WTC11 (cell line): Measurements from ENCODE around the gene ATG101. TPM values are rescaled to one million over a fixed set of nuclear protein-coding genes. Genes with fewer than 3 reads are reported as not detected.
A peak's percentile ranks its signal among the peaks of the same experiment; 100 is the strongest.

Experiments used
- ATAC-seq: fragments of 200-7000 bp; cut with Tn5 transposase; 2 replicates; pipeline ENCODE4 v1.10.0; 2021; ENCODE audit warnings: mild to moderate bottlenecking, moderate library complexity
- CTCF ChIA-PET: fragments of 300-600 bp; sonication (Branson Sonifier 250); formaldehyde crosslinking; loops from one replicate; lab custom pipeline; 2021; ENCODE audit warnings: antibody characterized with exemption; lab: Charles Lee
- POLR2A ChIA-PET: fragments of 350-600 bp; sonication (Branson Sonifier 250); formaldehyde crosslinking; loops from one replicate; lab custom pipeline; 2021; ENCODE audit warnings: antibody characterized with exemption; lab: Charles Lee
- DNase-seq: peaks from one replicate; pipeline ENCODE4 v3.0.0; 2021; ENCODE audit warnings: low spot score
- H3K27ac Mint-ChIP-seq: 2 replicates; pipeline ENCODE4 v1.8.0; 2021; ENCODE audit warnings: mixed read lengths
- H3K27me3 Mint-ChIP-seq: 2 replicates; pipeline ENCODE4 v1.8.0; 2021; ENCODE audit warnings: low read depth, mild to moderate bottlenecking, moderate library complexity, mixed read lengths
- H3K36me3 Mint-ChIP-seq: 2 replicates; pipeline ENCODE4 v1.8.0; 2021; ENCODE audit warnings: mixed read lengths
- H3K4me1 Mint-ChIP-seq: 2 replicates; pipeline ENCODE4 v1.8.0; 2022; ENCODE audit warnings: mixed read lengths
- H3K4me3 Mint-ChIP-seq: 2 replicates; pipeline ENCODE4 v1.8.0; 2021; ENCODE audit warnings: mild to moderate bottlenecking, moderate library complexity, mixed read lengths
- H3K9me3 Mint-ChIP-seq: 2 replicates; pipeline ENCODE4 v1.8.0; 2021; ENCODE audit warnings: mixed read lengths
- CBFB ChIP-seq: sonication (generic); formaldehyde crosslinking; IDR thresholded peaks from 2 replicates; pipeline ENCODE4 v1.8.1; 2022; ENCODE audit warnings: mild to moderate bottlenecking, low read depth, missing genetic modification reagents
- FOXP1 ChIP-seq: sonication (generic); formaldehyde crosslinking; IDR thresholded peaks from 2 replicates; pipeline ENCODE4 v1.8.0; 2022; ENCODE audit warnings: missing genetic modification reagents, mild to moderate bottlenecking, moderate library complexity, borderline replicate concordance
- GTF2I ChIP-seq: fragments of 250-450 bp; sonication (Bioruptor Pico); conservative IDR thresholded peaks from 2 replicates; pipeline ENCODE4 v1.4.0; 2021; ENCODE audit warnings: mild to moderate bottlenecking
- NR3C1 ChIP-seq: sonication (generic); formaldehyde crosslinking; conservative IDR thresholded peaks from 2 replicates; pipeline ENCODE4 v1.8.1; 2023; ENCODE audit warnings: low read depth, mild to moderate bottlenecking, missing genetic modification reagents
- PRRX2 ChIP-seq: fragments of 250-450 bp; sonication (Bioruptor Pico); IDR thresholded peaks from 2 replicates; pipeline ENCODE4 v1.8.0; 2021; ENCODE audit warnings: mild to moderate bottlenecking
- SMAD4 ChIP-seq: sonication (generic); formaldehyde crosslinking; IDR thresholded peaks from 2 replicates; pipeline ENCODE4 v1.8.0; 2022; ENCODE audit warnings: mild to moderate bottlenecking, missing genetic modification reagents
- TEAD4 ChIP-seq: sonication (generic); formaldehyde crosslinking; IDR thresholded peaks from 2 replicates; pipeline ENCODE4 v1.8.0; 2022; ENCODE audit warnings: mild to moderate bottlenecking, missing genetic modification reagents
- ZBTB21 ChIP-seq: sonication (generic); formaldehyde crosslinking; IDR thresholded peaks from 2 replicates; pipeline ENCODE4 v1.8.1; 2023; ENCODE audit warnings: mild to moderate bottlenecking, missing genetic modification reagents, borderline replicate concordance
- ZNF121 ChIP-seq: sonication (generic); formaldehyde crosslinking; IDR thresholded peaks from 2 replicates; pipeline ENCODE4 v1.8.0; 2023; ENCODE audit warnings: missing genetic modification reagents
- ZNF138 ChIP-seq: sonication (generic); formaldehyde crosslinking; conservative IDR thresholded peaks from 2 replicates; pipeline ENCODE4 v1.8.1; 2022; ENCODE audit warnings: mild to moderate bottlenecking, moderate library complexity, missing genetic modification reagents
- ZNF232 ChIP-seq: sonication (generic); formaldehyde crosslinking; IDR thresholded peaks from 2 replicates; pipeline ENCODE4 v1.8.0; 2022; ENCODE audit warnings: mild to moderate bottlenecking, missing genetic modification reagents
- ZNF317 ChIP-seq: sonication (generic); formaldehyde crosslinking; IDR thresholded peaks from 2 replicates; pipeline ENCODE4 v1.8.1; 2023; ENCODE audit warnings: low read depth, mild to moderate bottlenecking, moderate library complexity, missing genetic modification reagents, borderline replicate concordance
- total RNA-seq: library from RNA; stranded (reverse); gene quantifications from 3 replicates; pipeline ENCODE4 v1.2.3, GENCODE V29; 2021
- TF ChIP-seq, protein P1 (sequence below): sonication (generic); formaldehyde crosslinking; IDR thresholded peaks from 2 replicates; pipeline ENCODE4 v1.8.1; 2023; ENCODE audit warnings: mild to moderate bottlenecking, missing genetic modification reagents, moderate library complexity
- TF ChIP-seq, protein P2 (sequence below): fragments of 250-450 bp; sonication (Bioruptor Pico); conservative IDR thresholded peaks from 2 replicates; pipeline ENCODE4 v1.9.0; 2021; ENCODE audit warnings: mild to moderate bottlenecking
- TF ChIP-seq, protein P3 (sequence below): sonication (generic); formaldehyde crosslinking; IDR thresholded peaks from 2 replicates; pipeline ENCODE4 v1.8.1; 2023; ENCODE audit warnings: mild to moderate bottlenecking, missing genetic modification reagents
- TF ChIP-seq, protein P4 (sequence below): sonication (generic); formaldehyde crosslinking; IDR thresholded peaks from 2 replicates; pipeline ENCODE4 v1.8.0; 2022; ENCODE audit warnings: mild to moderate bottlenecking, missing genetic modification reagents
- TF ChIP-seq, protein P5 (sequence below): sonication (generic); formaldehyde crosslinking; IDR thresholded peaks from 2 replicates; pipeline ENCODE4 v1.8.1; 2023; ENCODE audit warnings: mild to moderate bottlenecking, moderate library complexity, missing genetic modification reagents
- TF ChIP-seq, protein P6 (sequence below): sonication (generic); formaldehyde crosslinking; IDR thresholded peaks from 2 replicates; pipeline ENCODE4 v1.8.1; 2022; ENCODE audit warnings: mild to moderate bottlenecking, moderate library complexity, missing genetic modification reagents

Gene ATG101
- total RNA-seq, 1 experiment from 2014 or later = 52.1 TPM

DNA sequence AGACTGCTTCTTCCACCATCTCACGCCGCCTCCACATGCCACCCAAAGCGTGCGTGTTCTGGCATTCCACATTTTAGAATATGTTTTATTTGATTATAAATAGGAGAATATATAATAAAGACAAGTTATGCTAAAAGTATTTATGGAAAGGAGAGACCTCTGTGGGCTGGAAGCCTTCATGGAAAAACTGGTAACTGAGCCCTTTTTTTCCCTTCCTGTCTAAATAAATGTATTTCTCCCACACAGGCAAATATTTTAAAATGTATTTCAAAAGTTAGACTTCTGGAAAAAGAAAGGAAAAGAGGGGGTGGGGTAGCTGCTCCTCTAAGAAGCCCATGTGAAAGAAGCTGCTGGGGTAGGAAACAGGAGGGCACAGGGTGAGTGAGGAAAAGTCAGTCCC is 34.6 kb upstream of the ATG101 start (continued):
- TF ChIP-seq NR3C1 (CRISPR knock-in tag) = no peak
- no peak for TF ChIP-seq ZNF121 (CRISPR knock-in tag)

DNA sequence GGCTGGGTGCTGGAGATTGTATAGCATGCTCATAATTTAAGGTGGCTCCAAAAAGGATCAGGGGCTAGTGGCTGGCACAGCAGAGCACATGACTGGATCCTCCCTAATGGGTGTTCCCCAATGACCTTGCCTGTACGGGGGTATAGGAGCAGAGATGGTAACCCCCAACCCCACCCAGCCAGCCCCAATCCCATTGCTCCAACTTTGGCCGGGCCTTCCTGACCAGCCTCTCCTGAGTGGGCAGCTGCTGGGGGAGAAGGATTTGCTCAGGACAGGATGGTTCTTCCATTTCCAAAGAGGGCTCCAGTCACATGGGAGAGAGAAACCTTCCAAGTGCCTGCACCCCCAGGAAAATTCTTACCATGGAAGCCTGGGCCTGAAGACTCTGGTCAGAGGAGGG is 33.9 kb upstream of the ATG101 start:
- CTCF ChIA-PET = interaction anchor here (7.1 kb wide), 1 partner anchor 11 kb away, joined by 130 read pairs; no protein-coding TSS in a partner anchor
- Mint-ChIP-seq H3K27ac (no peak overlapping the region), H3K36me3 (no peaks in the 10 kb centered on the region), H3K4me1 (peaks cover 32% of the 10 kb centered on the region), H3K9me3 (no peaks in the 10 kb centered on the region), H3K4me3 (peak overlapping the region; percentile 61), H3K27me3 (peaks cover 54% of the 10 kb centered on the region)
- DNase-seq = no peak
- no peak for TF ChIP-seq ZNF232
- TF ChIP-seq, protein P1, sequence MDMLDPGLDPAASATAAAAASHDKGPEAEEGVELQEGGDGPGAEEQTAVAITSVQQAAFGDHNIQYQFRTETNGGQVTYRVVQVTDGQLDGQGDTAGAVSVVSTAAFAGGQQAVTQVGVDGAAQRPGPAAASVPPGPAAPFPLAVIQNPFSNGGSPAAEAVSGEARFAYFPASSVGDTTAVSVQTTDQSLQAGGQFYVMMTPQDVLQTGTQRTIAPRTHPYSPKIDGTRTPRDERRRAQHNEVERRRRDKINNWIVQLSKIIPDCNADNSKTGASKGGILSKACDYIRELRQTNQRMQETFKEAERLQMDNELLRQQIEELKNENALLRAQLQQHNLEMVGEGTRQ = no peak
- TF ChIP-seq, protein P2, sequence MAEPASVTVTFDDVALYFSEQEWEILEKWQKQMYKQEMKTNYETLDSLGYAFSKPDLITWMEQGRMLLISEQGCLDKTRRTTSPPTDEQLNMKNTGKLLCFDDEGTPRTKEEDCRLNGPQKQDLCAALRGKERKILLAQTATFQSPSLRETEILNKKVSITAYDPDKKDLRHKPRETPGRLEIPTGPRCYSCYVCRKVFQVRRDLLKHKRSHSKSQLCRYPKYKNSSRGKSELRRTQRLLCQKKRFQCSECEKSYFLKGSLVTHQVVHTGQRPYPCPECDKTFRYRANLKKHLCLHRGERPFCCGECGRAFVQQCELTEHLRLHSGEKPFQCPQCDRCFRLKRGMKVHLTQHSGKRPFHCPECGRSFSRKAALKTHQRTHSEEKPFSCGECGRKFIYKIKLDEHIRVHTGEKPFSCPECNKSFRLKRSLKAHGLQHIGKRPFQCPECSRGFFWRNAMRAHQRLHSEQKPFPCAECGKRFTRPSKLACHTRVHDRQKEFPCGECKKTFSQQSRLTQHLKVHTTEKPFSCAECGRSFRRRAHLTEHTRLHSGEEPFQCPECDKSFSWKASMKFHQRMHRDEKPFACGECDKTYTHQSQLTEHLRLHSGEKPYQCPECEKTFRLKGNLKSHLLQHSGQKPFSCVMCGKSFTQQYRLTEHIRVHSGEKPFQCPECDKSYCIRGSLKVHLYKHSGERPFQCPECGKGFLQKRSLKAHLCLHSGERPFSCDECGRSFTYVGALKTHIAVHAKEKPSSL (CRISPR knock-in tag) = no peak
- TF ChIP-seq, protein P3, sequence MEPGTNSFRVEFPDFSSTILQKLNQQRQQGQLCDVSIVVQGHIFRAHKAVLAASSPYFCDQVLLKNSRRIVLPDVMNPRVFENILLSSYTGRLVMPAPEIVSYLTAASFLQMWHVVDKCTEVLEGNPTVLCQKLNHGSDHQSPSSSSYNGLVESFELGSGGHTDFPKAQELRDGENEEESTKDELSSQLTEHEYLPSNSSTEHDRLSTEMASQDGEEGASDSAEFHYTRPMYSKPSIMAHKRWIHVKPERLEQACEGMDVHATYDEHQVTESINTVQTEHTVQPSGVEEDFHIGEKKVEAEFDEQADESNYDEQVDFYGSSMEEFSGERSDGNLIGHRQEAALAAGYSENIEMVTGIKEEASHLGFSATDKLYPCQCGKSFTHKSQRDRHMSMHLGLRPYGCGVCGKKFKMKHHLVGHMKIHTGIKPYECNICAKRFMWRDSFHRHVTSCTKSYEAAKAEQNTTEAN (CRISPR knock-in tag) = no peak
- TF ChIP-seq, protein P4, sequence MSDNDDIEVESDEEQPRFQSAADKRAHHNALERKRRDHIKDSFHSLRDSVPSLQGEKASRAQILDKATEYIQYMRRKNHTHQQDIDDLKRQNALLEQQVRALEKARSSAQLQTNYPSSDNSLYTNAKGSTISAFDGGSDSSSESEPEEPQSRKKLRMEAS (CRISPR knock-in tag) = no peak
- no peak for TF ChIP-seq PRRX2
- TF ChIP-seq, protein P5, sequence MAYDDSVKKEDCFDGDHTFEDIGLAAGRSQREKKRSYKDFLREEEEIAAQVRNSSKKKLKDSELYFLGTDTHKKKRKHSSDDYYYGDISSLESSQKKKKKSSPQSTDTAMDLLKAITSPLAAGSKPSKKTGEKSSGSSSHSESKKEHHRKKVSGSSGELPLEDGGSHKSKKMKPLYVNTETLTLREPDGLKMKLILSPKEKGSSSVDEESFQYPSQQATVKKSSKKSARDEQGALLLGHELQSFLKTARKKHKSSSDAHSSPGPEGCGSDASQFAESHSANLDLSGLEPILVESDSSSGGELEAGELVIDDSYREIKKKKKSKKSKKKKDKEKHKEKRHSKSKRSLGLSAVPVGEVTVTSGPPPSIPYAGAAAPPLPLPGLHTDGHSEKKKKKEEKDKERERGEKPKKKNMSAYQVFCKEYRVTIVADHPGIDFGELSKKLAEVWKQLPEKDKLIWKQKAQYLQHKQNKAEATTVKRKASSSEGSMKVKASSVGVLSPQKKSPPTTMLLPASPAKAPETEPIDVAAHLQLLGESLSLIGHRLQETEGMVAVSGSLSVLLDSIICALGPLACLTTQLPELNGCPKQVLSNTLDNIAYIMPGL (CRISPR knock-in tag) = no peak
- no peak for TF ChIP-seq TEAD4 (CRISPR knock-in tag)
- no peak for TF ChIP-seq ZBTB21
- TF ChIP-seq FOXP1 (CRISPR knock-in tag) = no peak
- TF ChIP-seq GTF2I (CRISPR knock-in tag) = no peak
- no peak for TF ChIP-seq ZNF317 (CRISPR knock-in tag)
- POLR2A ChIA-PET = interaction anchor here (2.7 kb wide), 1 partner anchor 15 kb away, joined by 11 read pairs; the partner anchor contains the start of gene NR4A1
- no peak for ATAC-seq

DNA sequence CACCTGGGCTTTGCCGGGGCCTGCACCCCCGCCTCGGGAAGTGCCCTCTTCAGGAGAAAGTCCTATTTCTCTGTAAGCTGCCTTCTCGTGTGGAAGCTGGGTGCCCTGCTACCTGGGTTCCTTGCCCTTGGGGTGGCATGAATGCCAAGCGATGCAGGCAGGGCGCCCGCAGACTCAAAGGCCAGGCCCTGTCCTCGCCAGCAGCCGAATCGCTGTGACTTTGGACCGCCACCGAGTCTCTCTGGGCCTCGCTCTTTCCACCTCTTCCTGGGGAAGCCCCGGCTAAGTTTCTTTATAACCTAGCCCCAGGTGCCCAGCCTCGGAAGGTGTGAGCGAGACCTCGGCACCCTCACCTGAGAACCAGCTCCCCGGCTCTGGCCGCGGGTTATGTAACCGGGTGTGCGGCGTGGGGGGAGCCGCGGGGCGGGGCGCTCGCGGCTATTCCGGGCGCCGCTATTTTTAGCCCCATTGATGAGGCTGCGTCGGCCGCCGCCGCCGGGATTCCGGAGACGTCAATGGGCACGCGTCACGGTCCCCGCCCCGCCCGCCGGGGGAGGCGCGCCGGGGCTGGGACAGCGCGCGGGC is 33.1 kb upstream of the ATG101 start:
- Mint-ChIP-seq H3K36me3 (no peaks in the 10 kb centered on the region), H3K4me3 (peak overlapping the region; percentile 61), H3K27me3 (peaks cover 52% of the 10 kb centered on the region), H3K27ac (no peak overlapping the region), H3K9me3 (no peaks in the 10 kb centered on the region), H3K4me1 (peaks cover 34% of the 10 kb centered on the region)
- CTCF ChIA-PET = interaction anchor here (1.0 to 7.1 kb wide), 4 partner anchors 11 to 129 kb away, joined by 3 to 130 read pairs (median 10); partner anchors contain the start of gene ATG101
- POLR2A ChIA-PET = interaction anchor here (0.7 to 2.7 kb wide), 3 partner anchors 11 to 33 kb away, joined by 3 to 11 read pairs (median 4); partner anchors contain the start of genes ATG101 and NR4A1
- TF ChIP-seq, protein P4 (CRISPR knock-in tag) = 0 out of 2 replicates have a peak, but pooled peaks have one; percentile 35
- TF ChIP-seq ZNF138 (CRISPR knock-in tag) (no peak), SMAD4 (no peak), CBFB (CRISPR knock-in tag) (no peak)
- TF ChIP-seq, protein P6, sequence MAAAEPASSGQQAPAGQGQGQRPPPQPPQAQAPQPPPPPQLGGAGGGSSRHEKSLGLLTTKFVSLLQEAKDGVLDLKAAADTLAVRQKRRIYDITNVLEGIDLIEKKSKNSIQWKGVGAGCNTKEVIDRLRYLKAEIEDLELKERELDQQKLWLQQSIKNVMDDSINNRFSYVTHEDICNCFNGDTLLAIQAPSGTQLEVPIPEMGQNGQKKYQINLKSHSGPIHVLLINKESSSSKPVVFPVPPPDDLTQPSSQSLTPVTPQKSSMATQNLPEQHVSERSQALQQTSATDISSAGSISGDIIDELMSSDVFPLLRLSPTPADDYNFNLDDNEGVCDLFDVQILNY (CRISPR knock-in tag) = peak; percentile 29; the same call in 1 of the 2 replicates
- peak; percentile 2 for ATAC-seq
- DNase-seq = peak; percentile 78
